Measurements from ENCODE around the gene ZNF429.
"Not testable (repeated sequence)": the region's sequence is repeated elsewhere in the genome, so short reads cannot be mapped to it uniquely, and the experiment has no call there.

The ZNF429 gene

DNA sequence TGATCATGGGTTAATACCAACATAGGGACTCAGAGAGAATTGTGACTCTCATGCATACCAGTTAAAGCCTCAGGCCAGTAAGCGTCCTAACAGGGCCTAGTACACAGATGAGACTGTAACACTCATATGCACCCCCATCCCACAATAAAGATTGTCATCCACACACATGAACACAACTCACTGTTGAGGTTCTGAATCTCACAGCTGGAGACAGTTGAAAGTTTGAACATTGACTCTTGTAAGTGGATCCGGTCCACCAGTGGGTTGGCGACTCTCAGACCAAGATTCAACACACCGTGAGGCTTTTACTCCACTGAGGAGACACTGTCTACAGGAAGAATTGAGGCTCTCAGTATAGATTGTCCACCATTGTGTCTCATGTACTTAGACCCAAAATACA, 88.1 kb downstream of the ZNF429 start:
- DNase-seq = no peak

DNA sequence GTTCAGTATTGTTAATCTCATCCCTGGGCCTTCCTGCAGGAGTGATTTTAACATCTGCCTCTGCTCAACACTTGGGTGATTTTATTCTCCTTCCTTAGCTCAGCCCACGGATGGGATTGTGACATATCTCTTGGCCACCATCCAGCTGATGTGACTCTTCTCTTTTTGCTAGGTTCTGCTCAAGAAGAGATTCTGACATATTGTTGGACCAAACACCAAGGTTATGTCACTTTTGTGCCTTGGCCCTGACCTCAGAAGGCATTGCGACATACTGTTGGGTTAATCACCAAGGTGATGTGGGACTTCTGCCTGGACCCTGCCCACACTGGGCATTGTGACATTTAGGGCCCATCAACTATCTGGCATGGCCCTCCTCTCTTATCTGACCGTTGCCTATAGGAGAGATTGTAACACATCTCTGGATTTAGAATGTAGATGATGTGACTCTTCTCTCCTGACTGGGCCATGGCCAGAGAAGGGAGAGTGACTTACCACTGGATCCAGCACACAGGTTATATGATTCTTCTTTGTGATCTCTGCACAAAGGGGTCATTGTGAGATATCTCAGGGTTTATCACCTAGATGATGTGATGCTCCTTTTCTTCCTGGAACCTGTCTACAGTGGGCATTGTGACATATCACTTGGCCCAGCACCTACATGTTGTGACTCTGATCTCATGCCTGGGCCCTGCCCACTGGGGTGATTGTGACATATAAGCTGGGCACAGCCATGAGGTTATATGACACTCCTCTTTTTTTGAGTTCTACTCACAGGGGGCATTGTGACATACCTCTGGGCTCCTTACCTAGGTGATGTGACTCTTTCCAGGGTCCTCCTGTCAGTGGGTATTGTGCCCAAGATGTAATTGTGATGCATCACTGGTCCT, 88.8 kb downstream of the ZNF429 start:
- DNase-seq = no peak

DNA sequence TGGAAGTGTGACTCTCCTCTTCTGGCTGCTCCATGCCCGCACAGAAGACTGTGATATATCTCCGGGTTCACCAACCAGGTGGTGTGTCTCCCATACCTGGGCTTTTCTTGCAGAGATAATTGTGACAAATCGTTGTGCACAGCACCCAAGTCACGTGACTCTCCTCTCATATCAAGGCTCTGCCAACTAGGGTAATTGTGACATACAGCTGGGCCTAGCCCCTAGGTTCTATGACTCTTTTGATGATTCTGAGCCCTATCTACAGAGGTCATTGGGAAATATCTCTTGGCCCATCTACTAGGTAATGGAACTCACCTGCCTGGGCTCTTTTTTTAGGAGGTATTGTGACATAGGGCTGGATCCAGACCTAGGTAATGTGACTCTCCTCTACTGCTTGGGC, 89.8 kb downstream of the ZNF429 start:
- DNase-seq = no peak

DNA sequence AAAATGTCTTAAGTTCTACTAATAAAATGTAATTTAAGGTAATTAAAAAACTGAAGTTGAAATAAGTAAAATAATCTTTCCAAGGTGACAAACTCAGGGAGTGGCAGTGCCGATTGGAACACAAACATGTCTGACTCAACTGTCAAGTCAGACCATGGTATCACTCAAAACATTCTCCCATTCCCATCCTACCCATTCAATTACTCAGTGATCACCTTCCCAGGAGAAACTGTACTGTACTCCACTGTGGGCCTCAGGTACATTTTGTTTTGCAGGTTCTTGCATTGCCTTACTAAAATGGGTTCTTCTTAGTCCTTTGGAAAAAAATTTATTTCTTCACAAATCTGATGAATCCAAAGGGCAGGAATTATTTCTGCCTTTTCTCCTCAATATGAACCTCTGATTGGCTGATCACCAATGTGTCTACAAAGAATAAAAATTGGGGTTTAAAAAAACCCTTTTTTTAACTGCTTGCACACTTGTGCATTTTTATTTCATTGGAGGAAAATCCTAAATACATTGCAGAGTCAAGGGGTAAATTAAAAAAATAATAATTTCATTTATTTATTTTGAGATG, 96.8 kb downstream of the ZNF429 start:
- DNase-seq = no peak

DNA sequence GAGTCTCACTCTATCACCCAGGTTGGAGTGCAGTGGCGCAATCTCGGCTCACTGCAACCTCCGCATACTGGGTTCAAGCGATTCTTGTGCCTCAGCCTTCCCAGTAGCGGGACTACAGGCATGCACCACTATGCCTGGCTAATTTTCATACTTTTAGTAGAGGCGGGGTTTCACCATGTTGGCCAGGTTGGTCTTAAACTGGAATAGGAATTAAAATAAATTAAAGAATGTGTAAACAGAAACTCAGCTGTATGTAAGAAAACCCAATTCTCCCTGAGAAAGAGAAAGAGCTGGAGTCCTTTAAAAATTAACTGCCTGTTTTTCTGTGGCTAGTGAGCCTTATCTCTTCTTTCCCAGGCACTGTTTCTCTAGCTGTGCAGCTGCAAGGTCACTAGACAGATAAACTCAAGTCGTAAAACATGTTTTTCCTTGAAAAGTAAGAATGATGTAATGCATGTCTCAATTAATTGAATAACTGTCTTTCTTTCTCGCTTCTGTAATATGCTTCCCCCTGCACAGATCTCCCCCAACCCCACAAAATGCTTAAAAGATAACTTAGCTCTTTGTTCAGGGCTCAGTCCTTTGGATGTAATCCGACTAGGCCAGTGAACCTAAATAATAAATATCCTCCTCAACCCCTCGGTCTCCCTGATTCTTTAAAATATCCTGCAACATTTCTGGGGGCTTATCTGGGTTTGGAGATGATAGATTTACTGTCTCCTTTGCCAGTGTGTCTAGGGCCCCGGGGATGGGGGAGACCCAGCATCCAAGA, 97.4 kb downstream of the ZNF429 start:
- not testable (repeated sequence) for DNase-seq

DNA sequence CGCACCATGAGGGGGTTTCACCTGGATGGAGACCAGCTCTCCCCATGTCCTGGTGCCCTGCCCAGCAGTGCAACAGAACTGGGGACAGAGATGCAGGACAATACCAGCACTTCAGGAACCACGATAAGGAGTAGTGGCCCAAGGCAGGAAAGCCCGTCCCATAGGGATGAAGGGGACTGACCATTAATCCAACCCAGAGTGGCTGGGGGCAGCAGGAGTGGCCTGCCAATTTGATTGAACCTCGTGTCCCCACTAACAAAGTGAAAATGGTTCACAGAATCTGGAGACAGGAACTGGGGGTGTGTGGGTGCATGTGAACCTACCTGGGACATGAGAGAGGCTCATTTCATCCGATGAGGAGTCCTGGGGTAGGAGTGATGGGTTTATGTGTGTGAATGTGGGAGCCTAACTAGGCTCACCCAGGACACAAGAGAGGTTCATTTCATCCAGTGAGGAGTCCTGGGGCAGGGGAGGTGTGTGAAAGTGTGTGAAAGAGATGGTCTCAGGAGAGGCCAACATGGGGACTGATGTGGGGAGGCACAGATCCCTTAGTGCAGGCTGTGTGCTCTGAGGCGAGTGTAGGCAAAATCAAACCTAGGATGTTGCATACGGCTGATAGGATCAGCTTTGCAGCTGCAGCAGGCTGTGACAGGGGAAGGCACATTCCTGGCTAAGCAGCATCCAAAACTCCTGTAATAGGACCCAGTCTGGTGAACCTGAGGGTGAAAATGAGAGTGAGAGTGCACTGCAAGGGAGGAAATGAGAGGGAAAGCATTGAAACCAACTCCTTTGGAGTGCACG, 98.2 kb downstream of the ZNF429 start:
- DNase-seq = no peak

DNA sequence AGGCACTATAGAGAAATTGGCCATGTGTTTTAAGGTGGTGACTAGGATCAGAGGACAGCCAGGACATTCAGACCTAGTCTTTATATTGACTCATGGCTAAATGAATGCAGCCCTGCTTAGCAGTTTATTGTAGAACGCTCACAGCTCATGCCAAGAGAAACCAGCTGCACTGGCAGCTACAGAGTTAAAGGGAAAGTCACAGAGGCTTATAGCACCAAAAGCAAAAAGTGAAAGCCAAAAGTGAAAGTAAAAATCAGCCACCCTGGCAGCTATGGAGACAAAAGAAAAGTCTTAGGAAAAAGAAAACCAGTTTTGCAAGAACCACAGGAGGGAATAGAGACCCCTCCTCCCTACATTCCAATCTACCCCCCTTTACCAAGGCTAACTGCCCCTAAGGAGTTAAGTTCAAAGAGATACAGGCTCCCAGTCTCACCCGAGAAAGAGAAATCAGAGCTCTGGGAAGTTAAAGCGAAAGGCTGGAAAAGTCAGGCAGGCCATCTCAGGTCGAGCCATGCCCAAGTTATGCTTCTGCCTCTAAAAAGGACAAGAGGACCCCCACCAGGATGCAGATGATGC, 99.0 kb downstream of the ZNF429 start:
- DNase-seq = no peak
